Measurements from ENCODE around the gene UQCRC1.
"Not testable (repeated sequence)": the region's sequence is repeated elsewhere in the genome, so short reads cannot be mapped to it uniquely, and the experiment has no call there.

DNA sequence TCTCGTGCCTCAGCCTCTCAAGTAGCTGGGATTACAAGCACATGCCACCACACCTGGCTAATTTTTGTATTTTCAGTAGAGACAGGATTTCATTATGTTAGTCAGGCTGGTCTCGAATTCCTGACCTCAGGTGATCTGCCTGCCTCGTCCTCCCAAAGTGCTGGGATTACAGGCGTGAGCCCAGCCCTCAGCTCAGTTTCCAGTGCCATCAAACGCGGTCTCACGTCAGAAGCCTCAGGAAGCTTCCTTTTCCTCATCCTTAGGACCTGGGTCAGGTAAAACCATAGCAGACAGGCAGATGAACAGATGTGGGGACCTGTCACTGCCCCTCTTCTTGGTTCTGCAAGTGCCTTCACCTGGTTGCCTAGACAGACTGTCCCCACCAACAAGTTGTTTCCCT, 57.8 kb downstream of the UQCRC1 start:
- TF ChIP-seq ZNF335 (tag by site-specific recombination; conservative IDR thresholded peaks at IDR 0.05); ZFHX2 (tag by site-specific recombination; conservative IDR thresholded peaks at IDR 0.05); ZNF664 (tag by site-specific recombination; IDR thresholded peaks at IDR 0.05); ZNF785 (tag by site-specific recombination; IDR thresholded peaks at IDR 0.05); KLF1 (tag by site-specific recombination; IDR thresholded peaks at IDR 0.05); ZNF768 (tag by site-specific recombination; IDR thresholded peaks at IDR 0.05); ZNF791 (tag by site-specific recombination; IDR thresholded peaks at IDR 0.05); MEIS1 (CRISPR knock-in tag; IDR thresholded peaks at IDR 0.05; ENCODE audit: borderline replicate concordance); YY1 (tag by site-specific recombination; IDR thresholded peaks at IDR 0.05); ZNF114 (tag by site-specific recombination; IDR thresholded peaks at IDR 0.05): not testable (repeated sequence)
- TF ChIP-seq, protein P1, sequence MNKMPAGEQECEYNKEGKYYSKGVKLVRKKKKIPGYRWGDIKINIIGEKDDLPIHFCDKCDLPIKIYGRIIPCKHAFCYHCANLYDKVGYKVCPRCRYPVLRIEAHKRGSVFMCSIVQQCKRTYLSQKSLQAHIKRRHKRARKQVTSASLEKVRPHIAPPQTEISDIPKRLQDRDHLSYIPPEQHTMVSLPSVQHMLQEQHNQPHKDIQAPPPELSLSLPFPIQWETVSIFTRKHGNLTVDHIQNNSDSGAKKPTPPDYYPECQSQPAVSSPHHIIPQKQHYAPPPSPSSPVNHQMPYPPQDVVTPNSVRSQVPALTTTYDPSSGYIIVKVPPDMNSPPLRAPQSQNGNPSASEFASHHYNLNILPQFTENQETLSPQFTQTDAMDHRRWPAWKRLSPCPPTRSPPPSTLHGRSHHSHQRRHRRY (tag by site-specific recombination; IDR thresholded peaks at IDR 0.05) = not testable (repeated sequence)
- TF ChIP-seq, protein P2, sequence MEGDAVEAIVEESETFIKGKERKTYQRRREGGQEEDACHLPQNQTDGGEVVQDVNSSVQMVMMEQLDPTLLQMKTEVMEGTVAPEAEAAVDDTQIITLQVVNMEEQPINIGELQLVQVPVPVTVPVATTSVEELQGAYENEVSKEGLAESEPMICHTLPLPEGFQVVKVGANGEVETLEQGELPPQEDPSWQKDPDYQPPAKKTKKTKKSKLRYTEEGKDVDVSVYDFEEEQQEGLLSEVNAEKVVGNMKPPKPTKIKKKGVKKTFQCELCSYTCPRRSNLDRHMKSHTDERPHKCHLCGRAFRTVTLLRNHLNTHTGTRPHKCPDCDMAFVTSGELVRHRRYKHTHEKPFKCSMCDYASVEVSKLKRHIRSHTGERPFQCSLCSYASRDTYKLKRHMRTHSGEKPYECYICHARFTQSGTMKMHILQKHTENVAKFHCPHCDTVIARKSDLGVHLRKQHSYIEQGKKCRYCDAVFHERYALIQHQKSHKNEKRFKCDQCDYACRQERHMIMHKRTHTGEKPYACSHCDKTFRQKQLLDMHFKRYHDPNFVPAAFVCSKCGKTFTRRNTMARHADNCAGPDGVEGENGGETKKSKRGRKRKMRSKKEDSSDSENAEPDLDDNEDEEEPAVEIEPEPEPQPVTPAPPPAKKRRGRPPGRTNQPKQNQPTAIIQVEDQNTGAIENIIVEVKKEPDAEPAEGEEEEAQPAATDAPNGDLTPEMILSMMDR (tag by site-specific recombination; IDR thresholded peaks at IDR 0.05) = not testable (repeated sequence)
- TF ChIP-seq, protein P3, sequence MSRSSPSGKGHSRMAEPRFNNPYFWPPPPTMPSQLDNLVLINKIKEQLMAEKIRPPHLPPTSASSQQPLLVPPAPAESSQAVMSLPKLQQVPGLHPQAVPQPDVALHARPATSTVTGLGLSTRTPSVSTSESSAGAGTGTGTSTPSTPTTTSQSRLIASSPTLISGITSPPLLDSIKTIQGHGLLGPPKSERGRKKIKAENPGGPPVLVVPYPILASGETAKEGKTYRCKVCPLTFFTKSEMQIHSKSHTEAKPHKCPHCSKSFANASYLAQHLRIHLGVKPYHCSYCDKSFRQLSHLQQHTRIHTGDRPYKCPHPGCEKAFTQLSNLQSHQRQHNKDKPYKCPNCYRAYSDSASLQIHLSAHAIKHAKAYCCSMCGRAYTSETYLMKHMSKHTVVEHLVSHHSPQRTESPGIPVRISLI (tag by site-specific recombination; IDR thresholded peaks at IDR 0.05) = not testable (repeated sequence)
- TF ChIP-seq, protein P4, sequence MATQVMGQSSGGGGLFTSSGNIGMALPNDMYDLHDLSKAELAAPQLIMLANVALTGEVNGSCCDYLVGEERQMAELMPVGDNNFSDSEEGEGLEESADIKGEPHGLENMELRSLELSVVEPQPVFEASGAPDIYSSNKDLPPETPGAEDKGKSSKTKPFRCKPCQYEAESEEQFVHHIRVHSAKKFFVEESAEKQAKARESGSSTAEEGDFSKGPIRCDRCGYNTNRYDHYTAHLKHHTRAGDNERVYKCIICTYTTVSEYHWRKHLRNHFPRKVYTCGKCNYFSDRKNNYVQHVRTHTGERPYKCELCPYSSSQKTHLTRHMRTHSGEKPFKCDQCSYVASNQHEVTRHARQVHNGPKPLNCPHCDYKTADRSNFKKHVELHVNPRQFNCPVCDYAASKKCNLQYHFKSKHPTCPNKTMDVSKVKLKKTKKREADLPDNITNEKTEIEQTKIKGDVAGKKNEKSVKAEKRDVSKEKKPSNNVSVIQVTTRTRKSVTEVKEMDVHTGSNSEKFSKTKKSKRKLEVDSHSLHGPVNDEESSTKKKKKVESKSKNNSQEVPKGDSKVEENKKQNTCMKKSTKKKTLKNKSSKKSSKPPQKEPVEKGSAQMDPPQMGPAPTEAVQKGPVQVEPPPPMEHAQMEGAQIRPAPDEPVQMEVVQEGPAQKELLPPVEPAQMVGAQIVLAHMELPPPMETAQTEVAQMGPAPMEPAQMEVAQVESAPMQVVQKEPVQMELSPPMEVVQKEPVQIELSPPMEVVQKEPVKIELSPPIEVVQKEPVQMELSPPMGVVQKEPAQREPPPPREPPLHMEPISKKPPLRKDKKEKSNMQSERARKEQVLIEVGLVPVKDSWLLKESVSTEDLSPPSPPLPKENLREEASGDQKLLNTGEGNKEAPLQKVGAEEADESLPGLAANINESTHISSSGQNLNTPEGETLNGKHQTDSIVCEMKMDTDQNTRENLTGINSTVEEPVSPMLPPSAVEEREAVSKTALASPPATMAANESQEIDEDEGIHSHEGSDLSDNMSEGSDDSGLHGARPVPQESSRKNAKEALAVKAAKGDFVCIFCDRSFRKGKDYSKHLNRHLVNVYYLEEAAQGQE (tag by site-specific recombination; IDR thresholded peaks at IDR 0.05) = not testable (repeated sequence)
